Uterus (tissue), 2 donors: ENCODE data around the gene SPPL2C.

Experiments used
- POLR2A ChIP-seq, 2 donors: fragments of 450-650 bp; IDR thresholded peaks; one replicate each; pipeline ENCODE4 v1.6.1; 2016; ENCODE audit warnings: antibody characterized with exemption in 2 of 2, mild to moderate bottlenecking in 1 of 2, moderate library complexity in 1 of 2
- TF ChIP-seq, protein P1 (sequence below), 4 experiments: fragments of 200-600 bp in 2 of 4; fragments of 450-650 bp in 2 of 4; sonication (generic) in 2 of 4; IDR thresholded peaks; one replicate each; pipeline ENCODE4 v1.5.1; 2016 to 2019; ENCODE audit warnings: antibody characterized with exemption in 4 of 4, mild to moderate bottlenecking in 2 of 4, moderate library complexity in 1 of 4

DNA sequence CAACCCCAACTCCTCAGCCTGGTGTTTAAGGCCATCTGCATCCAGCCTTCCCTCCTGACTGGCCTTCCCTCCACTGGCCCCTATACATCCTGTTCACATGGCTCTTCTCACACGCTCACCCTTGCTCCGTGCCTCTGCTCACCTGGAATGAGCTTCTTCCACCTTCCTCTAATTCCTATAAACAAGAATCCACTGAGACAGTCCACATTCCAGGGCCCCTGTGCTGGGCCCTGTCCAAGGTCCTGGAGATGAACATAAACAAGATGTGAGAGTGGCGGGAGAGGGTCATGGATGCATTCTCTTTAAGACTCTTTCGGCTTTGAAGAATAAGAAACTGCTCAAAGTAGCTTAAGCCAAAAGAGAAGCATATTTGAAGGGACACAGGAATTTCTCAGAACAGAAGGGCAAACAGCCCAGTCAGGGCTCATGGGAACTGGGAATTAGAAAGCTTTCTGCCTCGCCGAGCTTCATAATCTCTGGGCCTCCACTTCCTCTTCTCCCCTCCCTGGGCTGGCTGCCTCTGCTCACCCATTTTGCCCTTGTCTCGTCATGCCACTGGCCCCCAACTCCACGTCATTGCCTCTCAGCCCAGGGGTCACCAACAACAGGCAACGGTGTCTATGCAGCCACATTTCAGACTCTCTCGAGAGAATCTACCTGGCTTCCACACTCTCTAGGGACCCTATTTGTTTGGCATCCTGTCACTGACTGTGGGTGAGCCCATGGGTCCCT lies 13.5 kb downstream of the SPPL2C start:
- TF ChIP-seq, protein P1, sequence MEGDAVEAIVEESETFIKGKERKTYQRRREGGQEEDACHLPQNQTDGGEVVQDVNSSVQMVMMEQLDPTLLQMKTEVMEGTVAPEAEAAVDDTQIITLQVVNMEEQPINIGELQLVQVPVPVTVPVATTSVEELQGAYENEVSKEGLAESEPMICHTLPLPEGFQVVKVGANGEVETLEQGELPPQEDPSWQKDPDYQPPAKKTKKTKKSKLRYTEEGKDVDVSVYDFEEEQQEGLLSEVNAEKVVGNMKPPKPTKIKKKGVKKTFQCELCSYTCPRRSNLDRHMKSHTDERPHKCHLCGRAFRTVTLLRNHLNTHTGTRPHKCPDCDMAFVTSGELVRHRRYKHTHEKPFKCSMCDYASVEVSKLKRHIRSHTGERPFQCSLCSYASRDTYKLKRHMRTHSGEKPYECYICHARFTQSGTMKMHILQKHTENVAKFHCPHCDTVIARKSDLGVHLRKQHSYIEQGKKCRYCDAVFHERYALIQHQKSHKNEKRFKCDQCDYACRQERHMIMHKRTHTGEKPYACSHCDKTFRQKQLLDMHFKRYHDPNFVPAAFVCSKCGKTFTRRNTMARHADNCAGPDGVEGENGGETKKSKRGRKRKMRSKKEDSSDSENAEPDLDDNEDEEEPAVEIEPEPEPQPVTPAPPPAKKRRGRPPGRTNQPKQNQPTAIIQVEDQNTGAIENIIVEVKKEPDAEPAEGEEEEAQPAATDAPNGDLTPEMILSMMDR (IDR thresholded peaks at IDR 0.05), result no peak
- no peak for TF ChIP-seq POLR2A (IDR thresholded peaks at IDR 0.05)
